GM18873 (cell line): ENCODE results near the gene CD68.
A peak's percentile ranks its signal among the peaks of the same experiment; 100 is the strongest.
"Not testable (repeated sequence)": the region's sequence is repeated elsewhere in the genome, so short reads cannot be mapped to it uniquely, and the experiment has no call there.

Experiments
- ATAC-seq: cut with Tn5 transposase; IDR thresholded peaks from one replicate; pipeline ENCODE4 v1.9.1; 2021; ENCODE audit warnings: mild to moderate bottlenecking, moderate library complexity, moderate number of reproducible peaks; ENCODE audit not compliant: unreplicated experiment, low FRiP score

CD68 gene

GRCh38 chr17:7606280-7606679 is 26.8 kb downstream of the CD68 start:
- no peak for ATAC-seq

DNA sequence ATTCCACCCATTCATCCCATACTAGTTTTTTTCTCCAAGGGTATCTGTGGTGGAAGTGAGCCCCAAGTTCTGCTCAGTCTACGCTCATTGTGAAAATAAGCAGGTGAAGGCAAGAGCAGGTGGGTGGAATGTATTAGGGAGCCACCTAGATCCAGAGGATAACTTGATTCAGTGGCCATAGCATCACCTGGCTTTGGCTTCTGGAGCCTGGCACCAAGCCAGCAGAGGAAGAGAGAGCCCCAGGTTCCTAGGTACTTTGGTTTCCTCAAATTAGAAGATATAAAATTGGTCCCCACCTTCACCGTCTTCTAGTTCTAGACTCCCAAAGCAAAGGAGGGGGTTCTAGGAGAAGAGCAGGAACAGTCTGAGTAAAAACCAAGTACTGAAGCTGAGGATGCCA is 31.2 kb downstream of the CD68 start:
- ATAC-seq = no peak

- ATAC-seq = no peak
These were observed 32.3 kb downstream of the CD68 start for GRCh38 chr17:7611635-7612293.

- ATAC-seq = no peak
These were observed 32.8 kb downstream of the CD68 start for GRCh38 chr17:7612294-7612640.

- ATAC-seq = no peak
These were observed 34.5 kb downstream of the CD68 start for GRCh38 chr17:7613769-7614424.

DNA sequence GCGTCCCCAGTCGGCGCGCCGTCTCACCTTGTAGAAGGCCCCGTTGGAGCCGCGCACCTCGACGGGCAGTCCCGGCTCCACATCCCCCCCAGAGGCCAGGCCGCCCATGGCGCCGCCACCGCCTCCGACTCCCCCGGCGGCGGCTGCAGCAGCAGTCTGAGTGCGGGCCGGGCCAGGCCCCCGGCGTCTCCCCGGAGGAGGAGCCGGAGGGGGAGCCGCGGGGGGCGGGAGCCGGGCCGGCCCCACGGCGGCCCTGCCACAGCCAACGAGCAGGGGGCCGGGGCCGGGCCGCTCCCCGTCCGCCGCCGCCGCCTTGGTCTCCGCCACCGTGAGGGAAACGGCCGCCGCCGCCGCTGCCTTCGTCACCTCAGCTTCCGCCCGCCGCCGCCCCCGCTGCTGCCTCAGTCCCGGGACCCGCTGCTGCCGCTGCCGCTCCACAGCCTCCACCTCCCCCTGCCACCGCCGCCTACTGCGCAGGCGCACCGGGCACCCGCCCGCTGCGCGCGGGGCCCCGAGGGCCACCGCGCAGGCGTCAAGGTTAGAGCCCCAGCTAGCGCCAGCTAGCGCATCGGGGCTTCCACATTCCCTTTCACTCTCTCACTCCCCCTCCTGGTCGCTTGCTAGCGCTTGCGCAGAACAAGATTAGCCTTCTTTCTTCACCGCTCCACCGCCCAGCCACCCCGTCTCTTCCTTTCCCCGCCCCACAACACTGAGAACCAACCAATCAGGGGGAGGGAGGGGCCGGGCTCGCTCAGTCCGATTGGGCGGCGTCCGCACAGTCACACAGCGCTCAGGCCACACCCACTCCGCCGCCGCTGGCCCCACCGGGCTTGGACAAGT is 35.2 kb downstream of the CD68 start, which contains the start of gene FXR2:
FXR2 (minus strand) TSS at position 473 of the 840 bp plus-strand sequence; CDS start at position 108, 365 bp downstream.
- peak; percentile 80 for ATAC-seq

- ATAC-seq = no peak
These were observed 35.9 kb downstream of the CD68 start for GRCh38 chr17:7615265-7615747.

DNA sequence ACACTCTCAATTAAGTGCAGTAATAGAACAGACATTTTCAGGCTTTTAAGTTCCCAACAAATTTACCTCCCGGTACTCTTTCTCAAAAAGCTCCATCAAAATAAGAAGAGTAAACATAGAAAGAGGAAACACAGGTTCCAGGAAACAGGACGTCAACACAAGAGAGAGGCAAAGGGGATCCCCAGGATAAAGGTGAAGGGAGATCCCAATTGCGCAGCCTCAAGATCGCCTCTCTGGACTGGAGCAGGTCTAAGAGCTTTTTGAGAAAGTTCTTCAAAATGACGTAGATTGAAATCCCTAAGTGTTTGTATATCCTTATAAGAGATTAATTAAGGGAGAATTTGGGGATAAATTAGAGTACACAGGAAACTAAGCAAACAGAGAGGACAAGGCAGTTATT is 39.2 kb downstream of the CD68 start:
- no peak for ATAC-seq

- ATAC-seq = no peak
These were observed 41.4 kb downstream of the CD68 start for GRCh38 chr17:7620835-7621234.

- no peak for ATAC-seq
These were observed 44.2 kb downstream of the CD68 start for GRCh38 chr17:7623661-7624060.

GRCh38 chr17:7625749-7626148 is 46.3 kb downstream of the CD68 start:
- not testable (repeated sequence) for ATAC-seq

DNA sequence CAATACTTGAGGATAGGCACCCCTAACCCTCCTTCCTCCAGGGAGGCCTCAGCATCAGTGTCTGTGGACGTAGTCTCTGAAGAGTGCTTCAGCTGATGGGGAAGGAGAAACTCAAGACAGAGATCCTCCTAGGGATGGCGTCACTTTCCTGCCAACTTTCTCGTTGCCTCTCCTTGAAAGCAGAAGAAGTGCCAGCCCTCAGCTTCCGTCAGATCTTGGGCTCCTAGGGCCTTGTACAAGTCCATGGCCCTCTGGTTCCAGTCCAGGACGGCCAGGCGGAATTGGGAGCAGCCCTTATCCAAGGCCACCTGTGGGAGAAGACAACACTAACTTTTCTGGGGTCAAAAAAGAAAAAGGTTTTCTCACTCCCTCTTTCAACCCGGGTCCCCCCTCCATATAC is 46.9 kb downstream of the CD68 start:
- ATAC-seq = no peak

DNA sequence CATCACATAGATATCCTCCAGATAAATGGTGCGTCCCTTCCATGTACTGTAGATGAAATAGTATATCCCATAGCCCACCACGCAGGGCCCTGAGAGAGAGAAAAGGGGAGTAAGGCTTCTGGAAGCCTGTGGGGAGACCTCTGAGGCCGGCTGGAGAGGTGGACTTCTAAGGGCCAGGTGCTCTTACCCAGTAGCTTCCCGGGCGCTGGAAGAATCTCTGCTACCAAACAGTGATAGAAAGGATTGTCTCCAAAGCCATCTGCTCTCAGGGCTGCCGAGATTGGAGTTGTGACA is 47.5 kb downstream of the CD68 start:
- no peak for ATAC-seq

DNA sequence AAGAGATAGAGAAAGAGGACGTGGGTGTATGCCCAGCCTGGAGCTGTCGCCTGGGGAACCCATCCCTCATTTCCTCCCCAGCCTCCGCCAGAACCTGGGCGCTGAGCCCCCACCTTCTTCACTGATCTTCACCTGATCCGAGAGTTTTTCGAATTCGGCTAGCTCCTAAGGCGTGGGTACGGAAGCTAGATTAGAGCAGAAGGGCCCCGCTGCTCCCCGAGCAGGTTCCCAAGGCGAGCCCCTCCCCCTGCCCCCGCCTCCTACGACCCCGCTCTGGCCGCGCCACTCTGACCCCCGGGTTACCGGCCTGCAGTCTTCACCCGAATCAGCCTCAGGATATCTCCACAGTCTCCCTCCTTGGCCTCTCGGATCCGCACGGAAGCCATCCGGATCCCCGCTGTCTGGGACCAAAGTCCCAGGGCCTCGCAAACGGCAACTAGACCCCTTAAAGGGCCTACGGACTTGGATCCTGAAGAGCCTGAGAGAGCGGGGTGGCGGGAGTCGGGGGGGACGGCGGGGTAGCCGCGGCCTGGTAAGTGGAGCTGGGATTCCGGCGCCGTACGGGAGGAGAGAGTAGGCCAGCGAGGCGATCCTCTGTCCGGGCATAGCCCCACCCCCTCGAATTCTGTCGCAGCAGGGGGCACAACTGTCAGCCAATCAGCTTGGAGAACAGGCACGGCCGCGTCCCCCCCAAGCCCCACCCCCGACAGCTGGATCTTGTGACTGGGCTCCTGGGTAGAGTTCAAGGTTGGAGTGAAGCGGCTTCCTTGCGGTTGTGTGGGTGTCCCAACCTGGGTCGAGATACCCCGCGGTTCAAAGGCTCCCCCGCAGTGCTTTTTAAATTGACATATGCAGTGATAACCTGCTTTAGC is 48.0 kb downstream of the CD68 start, which contains the start of gene SAT2:
SAT2 (minus strand) TSS at position 572 of the 872 bp plus-strand sequence; CDS start at position 386, 186 bp downstream.
- peak; percentile 68 for ATAC-seq

DNA sequence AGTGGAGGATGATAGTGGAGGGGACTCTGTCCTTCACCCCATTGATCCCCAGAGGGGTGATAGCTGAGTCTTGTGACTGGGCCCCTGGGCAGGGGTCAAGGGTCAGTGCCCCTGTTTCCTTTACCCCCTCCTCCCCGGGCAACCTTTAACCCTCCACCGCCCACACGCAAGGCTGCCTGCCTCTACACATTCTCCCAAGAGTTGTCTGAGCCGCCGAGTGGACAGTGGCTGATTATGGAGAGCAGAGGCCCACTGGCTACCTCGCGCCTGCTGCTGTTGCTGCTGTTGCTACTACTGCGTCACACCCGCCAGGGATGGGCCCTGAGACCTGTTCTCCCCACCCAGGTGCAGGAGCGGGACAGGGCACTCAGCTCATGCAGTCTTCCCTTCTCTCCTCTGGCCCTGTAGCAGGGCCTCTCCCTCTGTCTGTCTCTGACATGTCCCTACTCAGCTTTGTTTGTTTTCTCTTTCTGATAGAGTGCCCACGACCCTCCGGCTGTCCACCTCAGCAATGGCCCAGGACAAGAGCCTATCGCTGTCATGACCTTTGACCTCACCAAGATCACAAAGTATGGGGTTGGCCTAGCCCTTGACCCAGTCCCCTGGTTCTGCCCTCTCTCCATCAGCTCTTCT is 50.6 kb downstream of the CD68 start, which contains the start of gene SHBG:
SHBG (plus strand) TSS at position 197 of the 633 bp plus-strand sequence; CDS start at position 235, 38 bp downstream.
- ATAC-seq = no peak
